ENCODE measurements around the gene OR4S1. TPM values are rescaled to one million over a fixed set of nuclear protein-coding genes. Genes with fewer than 3 reads are reported as not detected.

Gene OR4S1
- total RNA-seq, 2 donors from 2014 or later = not detected

Other genes starting within 250 kb of the OR4S1 start
- not detected for gene OR4B1, start 89.4 kb upstream of the OR4S1 start, total RNA-seq
- gene OR4X2, start 61.1 kb upstream of the OR4S1 start, total RNA-seq = not detected
- gene OR4X1, start 42.4 kb upstream of the OR4S1 start, total RNA-seq = not detected
- not detected for gene OR4C3, start 18.7 kb downstream of the OR4S1 start, total RNA-seq
- gene OR4C5, start 60.2 kb downstream of the OR4S1 start, total RNA-seq = not detected
- not detected for gene OR4A47, start 182.6 kb downstream of the OR4S1 start, total RNA-seq

Measured in activated naive CD4-positive, alpha-beta T cell treated with anti-CD3 and anti-CD28 coated beads, Interleukin-2, amount 50 U/mL, for 72 hours (primary cell).